K562 (cell line): ENCODE measurements around the gene DIPK1B. TPM values are rescaled to one million over a fixed set of nuclear protein-coding genes. Genes with fewer than 3 reads are reported as not detected.
A peak's percentile ranks its signal among the peaks of the same experiment; 100 is the strongest.

ENCODE experiments used
- CHD4 ChIP-seq: fragments of 200-600 bp; sonication (generic); IDR thresholded peaks from 3 replicates; pipeline ENCODE4 v1.6.1; 2012; ENCODE audit warnings: low read depth, mild to moderate bottlenecking, mixed read lengths, low read length, inconsistent platforms; ENCODE audit not compliant: insufficient read depth, insufficient replicate concordance, poor library complexity, severe bottlenecking
- HDAC2 ChIP-seq: fragments of 450-650 bp; IDR thresholded peaks from 2 replicates; pipeline ENCODE4 v1.6.1; 2016; ENCODE audit warnings: mild to moderate bottlenecking
- MTA2 ChIP-seq: fragments of 450-650 bp; IDR thresholded peaks from 2 replicates; pipeline ENCODE4 v1.6.1; 2016; ENCODE audit warnings: low read depth
- ZNF316 ChIP-seq: fragments of 450-650 bp; IDR thresholded peaks from 2 replicates; pipeline ENCODE4 v1.6.1; 2016
- polyA plus RNA-seq, 8 experiments: library from polyadenylated mRNA; depleted of rRNA in 4 of 8; stranded (reverse) in 5 of 8; unstranded in 3 of 8; fragments of >200 nt; fragmentation: Nextera tagmentation in 2 of 8; fragmentation: Illumina TruSeq in 1 of 8; extraction: Ambion mirVana in 2 of 8; extraction: Trizol in 1 of 8; gene quantifications; 2 replicates each; pipeline versions ENCODE4 v1.2.1 to v1.2.3, GENCODE V29; 2011 to 2014; ENCODE audit warnings: inconsistent platforms in 1 of 8, missing spikeins in 1 of 8
- total RNA-seq, 7 experiments: library from RNA; depleted of rRNA in 6 of 7; stranded (reverse); fragments of >200 nt in 6 of 7; fragmentation: Illumina TruSeq in 2 of 7; extraction: Trizol in 2 of 7; gene quantifications; 2 replicates each; pipeline versions ENCODE4 v1.2.1 to v1.2.3, GENCODE V29; 2011 to 2021; ENCODE audit warnings: low replicate concordance in 1 of 7
- TF ChIP-seq, protein P1 (sequence below): fragments of 200-600 bp; sonication (generic); IDR thresholded peaks from one replicate; pipeline ENCODE4 v1.6.1; 2012; ENCODE audit warnings: mild to moderate bottlenecking, low read depth, low read length, inconsistent platforms
- TF ChIP-seq, protein P2 (sequence below): fragments of 250-450 bp; sonication (Bioruptor Pico); IDR thresholded peaks from 2 replicates; pipeline ENCODE4 v1.5.0; 2020; ENCODE audit warnings: mild to moderate bottlenecking
- TF ChIP-seq, protein P3 (sequence below): sonication (generic); formaldehyde crosslinking; IDR thresholded peaks from 2 replicates; pipeline ENCODE4 v1.4.0; 2020; ENCODE audit warnings: mild to moderate bottlenecking, missing genetic modification reagents
- TF ChIP-seq, protein P4 (sequence below): sonication (generic); formaldehyde crosslinking; IDR thresholded peaks from 2 replicates; pipeline ENCODE4 v1.9.0; 2022; ENCODE audit warnings: mild to moderate bottlenecking, missing genetic modification reagents
- TF ChIP-seq, protein P5 (sequence below): fragments of 200-800 bp; sonication (Bioruptor generic); IDR thresholded peaks from 2 replicates; pipeline ENCODE4 v1.6.1; 2017; ENCODE audit warnings: missing genetic modification characterization, missing compliant biosample characterization

DIPK1B gene
- total and polyA plus RNA-seq, 9 of the 15 experiments (the other 6 are each of a cell fraction or from before 2014, with no cell fraction given), result 0.08 to 22.3 (median 5.9) TPM

DNA sequence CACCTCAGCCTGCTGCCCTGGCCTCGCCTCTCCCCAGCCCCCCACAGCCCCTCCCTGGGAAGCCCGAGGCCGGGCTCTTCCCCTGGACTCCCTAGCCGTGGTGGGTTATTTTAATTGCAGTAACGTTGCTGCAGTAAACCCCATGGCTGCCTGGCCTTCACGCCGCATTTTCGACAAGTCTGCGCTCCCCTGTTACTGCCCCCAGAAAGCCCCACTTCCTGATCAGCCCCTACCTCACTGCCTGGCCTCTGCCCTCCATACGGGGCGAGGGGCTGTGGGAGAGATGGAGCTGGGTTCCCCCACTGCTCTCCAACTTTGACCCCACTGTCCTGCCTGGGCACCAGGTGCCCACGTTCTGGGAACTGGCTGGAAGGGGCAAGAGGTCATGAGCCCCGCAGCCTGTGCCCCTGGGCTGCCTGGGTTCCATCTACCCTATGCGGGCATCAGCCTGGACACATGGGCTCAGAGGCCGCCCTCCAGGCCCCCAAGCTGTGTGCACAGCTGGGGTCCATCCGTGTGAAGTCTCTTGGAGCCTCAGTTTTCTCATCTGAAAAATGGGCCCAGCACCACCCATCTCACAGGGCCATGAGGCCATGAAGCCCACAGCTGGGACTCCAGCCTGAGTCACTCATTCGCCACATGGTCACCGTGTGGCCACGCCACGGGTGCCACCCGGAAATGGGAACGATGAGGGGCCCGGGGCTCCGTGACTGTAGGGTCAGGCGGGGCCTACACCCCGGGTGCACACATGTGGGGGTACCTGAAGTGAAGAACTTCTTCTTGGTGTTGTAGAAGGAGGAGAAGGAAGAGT, 38.2 kb upstream of the DIPK1B start (continued):
- TF ChIP-seq, protein P1, sequence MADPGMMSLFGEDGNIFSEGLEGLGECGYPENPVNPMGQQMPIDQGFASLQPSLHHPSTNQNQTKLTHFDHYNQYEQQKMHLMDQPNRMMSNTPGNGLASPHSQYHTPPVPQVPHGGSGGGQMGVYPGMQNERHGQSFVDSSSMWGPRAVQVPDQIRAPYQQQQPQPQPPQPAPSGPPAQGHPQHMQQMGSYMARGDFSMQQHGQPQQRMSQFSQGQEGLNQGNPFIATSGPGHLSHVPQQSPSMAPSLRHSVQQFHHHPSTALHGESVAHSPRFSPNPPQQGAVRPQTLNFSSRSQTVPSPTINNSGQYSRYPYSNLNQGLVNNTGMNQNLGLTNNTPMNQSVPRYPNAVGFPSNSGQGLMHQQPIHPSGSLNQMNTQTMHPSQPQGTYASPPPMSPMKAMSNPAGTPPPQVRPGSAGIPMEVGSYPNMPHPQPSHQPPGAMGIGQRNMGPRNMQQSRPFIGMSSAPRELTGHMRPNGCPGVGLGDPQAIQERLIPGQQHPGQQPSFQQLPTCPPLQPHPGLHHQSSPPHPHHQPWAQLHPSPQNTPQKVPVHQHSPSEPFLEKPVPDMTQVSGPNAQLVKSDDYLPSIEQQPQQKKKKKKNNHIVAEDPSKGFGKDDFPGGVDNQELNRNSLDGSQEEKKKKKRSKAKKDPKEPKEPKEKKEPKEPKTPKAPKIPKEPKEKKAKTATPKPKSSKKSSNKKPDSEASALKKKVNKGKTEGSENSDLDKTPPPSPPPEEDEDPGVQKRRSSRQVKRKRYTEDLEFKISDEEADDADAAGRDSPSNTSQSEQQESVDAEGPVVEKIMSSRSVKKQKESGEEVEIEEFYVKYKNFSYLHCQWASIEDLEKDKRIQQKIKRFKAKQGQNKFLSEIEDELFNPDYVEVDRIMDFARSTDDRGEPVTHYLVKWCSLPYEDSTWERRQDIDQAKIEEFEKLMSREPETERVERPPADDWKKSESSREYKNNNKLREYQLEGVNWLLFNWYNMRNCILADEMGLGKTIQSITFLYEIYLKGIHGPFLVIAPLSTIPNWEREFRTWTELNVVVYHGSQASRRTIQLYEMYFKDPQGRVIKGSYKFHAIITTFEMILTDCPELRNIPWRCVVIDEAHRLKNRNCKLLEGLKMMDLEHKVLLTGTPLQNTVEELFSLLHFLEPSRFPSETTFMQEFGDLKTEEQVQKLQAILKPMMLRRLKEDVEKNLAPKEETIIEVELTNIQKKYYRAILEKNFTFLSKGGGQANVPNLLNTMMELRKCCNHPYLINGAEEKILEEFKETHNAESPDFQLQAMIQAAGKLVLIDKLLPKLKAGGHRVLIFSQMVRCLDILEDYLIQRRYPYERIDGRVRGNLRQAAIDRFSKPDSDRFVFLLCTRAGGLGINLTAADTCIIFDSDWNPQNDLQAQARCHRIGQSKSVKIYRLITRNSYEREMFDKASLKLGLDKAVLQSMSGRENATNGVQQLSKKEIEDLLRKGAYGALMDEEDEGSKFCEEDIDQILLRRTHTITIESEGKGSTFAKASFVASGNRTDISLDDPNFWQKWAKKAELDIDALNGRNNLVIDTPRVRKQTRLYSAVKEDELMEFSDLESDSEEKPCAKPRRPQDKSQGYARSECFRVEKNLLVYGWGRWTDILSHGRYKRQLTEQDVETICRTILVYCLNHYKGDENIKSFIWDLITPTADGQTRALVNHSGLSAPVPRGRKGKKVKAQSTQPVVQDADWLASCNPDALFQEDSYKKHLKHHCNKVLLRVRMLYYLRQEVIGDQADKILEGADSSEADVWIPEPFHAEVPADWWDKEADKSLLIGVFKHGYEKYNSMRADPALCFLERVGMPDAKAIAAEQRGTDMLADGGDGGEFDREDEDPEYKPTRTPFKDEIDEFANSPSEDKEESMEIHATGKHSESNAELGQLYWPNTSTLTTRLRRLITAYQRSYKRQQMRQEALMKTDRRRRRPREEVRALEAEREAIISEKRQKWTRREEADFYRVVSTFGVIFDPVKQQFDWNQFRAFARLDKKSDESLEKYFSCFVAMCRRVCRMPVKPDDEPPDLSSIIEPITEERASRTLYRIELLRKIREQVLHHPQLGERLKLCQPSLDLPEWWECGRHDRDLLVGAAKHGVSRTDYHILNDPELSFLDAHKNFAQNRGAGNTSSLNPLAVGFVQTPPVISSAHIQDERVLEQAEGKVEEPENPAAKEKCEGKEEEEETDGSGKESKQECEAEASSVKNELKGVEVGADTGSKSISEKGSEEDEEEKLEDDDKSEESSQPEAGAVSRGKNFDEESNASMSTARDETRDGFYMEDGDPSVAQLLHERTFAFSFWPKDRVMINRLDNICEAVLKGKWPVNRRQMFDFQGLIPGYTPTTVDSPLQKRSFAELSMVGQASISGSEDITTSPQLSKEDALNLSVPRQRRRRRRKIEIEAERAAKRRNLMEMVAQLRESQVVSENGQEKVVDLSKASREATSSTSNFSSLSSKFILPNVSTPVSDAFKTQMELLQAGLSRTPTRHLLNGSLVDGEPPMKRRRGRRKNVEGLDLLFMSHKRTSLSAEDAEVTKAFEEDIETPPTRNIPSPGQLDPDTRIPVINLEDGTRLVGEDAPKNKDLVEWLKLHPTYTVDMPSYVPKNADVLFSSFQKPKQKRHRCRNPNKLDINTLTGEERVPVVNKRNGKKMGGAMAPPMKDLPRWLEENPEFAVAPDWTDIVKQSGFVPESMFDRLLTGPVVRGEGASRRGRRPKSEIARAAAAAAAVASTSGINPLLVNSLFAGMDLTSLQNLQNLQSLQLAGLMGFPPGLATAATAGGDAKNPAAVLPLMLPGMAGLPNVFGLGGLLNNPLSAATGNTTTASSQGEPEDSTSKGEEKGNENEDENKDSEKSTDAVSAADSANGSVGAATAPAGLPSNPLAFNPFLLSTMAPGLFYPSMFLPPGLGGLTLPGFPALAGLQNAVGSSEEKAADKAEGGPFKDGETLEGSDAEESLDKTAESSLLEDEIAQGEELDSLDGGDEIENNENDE, result peak; percentile 76
- TF ChIP-seq HDAC2, result peak; percentile 96
- no peak for TF ChIP-seq ZNF316
- TF ChIP-seq, protein P2, sequence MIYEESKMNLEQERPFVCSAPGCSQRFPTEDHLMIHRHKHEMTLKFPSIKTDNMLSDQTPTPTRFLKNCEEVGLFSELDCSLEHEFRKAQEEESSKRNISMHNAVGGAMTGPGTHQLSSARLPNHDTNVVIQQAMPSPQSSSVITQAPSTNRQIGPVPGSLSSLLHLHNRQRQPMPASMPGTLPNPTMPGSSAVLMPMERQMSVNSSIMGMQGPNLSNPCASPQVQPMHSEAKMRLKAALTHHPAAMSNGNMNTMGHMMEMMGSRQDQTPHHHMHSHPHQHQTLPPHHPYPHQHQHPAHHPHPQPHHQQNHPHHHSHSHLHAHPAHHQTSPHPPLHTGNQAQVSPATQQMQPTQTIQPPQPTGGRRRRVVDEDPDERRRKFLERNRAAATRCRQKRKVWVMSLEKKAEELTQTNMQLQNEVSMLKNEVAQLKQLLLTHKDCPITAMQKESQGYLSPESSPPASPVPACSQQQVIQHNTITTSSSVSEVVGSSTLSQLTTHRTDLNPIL (CRISPR knock-in tag), result no peak; the same call in 1 of the 2 replicates
- TF ChIP-seq, protein P3, sequence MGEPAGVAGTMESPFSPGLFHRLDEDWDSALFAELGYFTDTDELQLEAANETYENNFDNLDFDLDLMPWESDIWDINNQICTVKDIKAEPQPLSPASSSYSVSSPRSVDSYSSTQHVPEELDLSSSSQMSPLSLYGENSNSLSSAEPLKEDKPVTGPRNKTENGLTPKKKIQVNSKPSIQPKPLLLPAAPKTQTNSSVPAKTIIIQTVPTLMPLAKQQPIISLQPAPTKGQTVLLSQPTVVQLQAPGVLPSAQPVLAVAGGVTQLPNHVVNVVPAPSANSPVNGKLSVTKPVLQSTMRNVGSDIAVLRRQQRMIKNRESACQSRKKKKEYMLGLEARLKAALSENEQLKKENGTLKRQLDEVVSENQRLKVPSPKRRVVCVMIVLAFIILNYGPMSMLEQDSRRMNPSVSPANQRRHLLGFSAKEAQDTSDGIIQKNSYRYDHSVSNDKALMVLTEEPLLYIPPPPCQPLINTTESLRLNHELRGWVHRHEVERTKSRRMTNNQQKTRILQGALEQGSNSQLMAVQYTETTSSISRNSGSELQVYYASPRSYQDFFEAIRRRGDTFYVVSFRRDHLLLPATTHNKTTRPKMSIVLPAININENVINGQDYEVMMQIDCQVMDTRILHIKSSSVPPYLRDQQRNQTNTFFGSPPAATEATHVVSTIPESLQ, result no peak
- peak; percentile 99 for TF ChIP-seq CHD4
- TF ChIP-seq, protein P4, sequence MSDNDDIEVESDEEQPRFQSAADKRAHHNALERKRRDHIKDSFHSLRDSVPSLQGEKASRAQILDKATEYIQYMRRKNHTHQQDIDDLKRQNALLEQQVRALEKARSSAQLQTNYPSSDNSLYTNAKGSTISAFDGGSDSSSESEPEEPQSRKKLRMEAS (CRISPR knock-in tag), result peak; percentile 66; the same call in 1 of the 2 replicates
- TF ChIP-seq MTA2, result no peak
- TF ChIP-seq, protein P5, sequence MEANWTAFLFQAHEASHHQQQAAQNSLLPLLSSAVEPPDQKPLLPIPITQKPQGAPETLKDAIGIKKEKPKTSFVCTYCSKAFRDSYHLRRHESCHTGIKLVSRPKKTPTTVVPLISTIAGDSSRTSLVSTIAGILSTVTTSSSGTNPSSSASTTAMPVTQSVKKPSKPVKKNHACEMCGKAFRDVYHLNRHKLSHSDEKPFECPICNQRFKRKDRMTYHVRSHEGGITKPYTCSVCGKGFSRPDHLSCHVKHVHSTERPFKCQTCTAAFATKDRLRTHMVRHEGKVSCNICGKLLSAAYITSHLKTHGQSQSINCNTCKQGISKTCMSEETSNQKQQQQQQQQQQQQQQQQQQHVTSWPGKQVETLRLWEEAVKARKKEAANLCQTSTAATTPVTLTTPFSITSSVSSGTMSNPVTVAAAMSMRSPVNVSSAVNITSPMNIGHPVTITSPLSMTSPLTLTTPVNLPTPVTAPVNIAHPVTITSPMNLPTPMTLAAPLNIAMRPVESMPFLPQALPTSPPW (CRISPR knock-in tag), result 0 out of 2 replicates have a peak, but pooled peaks have one; percentile 36
